Superior temporal gyrus (tissue), 1 donor: ENCODE results near the gene ATL3.
"Not testable (repeated sequence)": the region's sequence is repeated elsewhere in the genome, so short reads cannot be mapped to it uniquely, and the experiment has no call there.

Source experiments
- DNase-seq: peaks from one replicate; pipeline ENCODE4 v3.0.0-alpha.2; 2016; ENCODE audit errors: extremely low spot score

The ATL3 gene

GRCh38 chr11:63621071-63621470 lies 50.1 kb downstream of the ATL3 start:
- DNase-seq, result no peak

GRCh38 chr11:63619967-63620366 lies 51.2 kb downstream of the ATL3 start:
- no peak for DNase-seq

- DNase-seq, result not testable (repeated sequence)
These were observed 53.5 kb downstream of the ATL3 start for GRCh38 chr11:63617686-63618085.

GRCh38 chr11:63616953-63617352 lies 54.2 kb downstream of the ATL3 start:
- DNase-seq, result no peak

- DNase-seq, result peak; percentile 83
These were observed 57.0 kb downstream of the ATL3 start, which contains the start of gene PLAAT3 for GRCh38 chr11:63614136-63614671. Gene PLAAT3 (minus strand): TSS chr11:63614433. CDS start chr11:63614014, 419 bp downstream.

GRCh38 chr11:63613517-63614135 lies 57.5 kb downstream of the ATL3 start:
- peak; percentile 84 for DNase-seq

GRCh38 chr11:63612181-63612580 lies 59.0 kb downstream of the ATL3 start:
- DNase-seq, result no peak

- DNase-seq, result peak; percentile 60
These were observed 59.8 kb downstream of the ATL3 start for GRCh38 chr11:63611395-63611747.

- peak; percentile 76 for DNase-seq
These were observed 60.4 kb downstream of the ATL3 start for GRCh38 chr11:63610604-63611394.

- DNase-seq, result no peak
These were observed 61.1 kb downstream of the ATL3 start for GRCh38 chr11:63609971-63610580.

GRCh38 chr11:63609536-63609935 lies 61.6 kb downstream of the ATL3 start:
- DNase-seq, result peak; percentile 56

- DNase-seq, result no peak
These were observed 62.5 kb downstream of the ATL3 start for GRCh38 chr11:63608353-63609345.

GRCh38 chr11:63603180-63603518 lies 68.0 kb downstream of the ATL3 start:
- peak; percentile 97 for DNase-seq

GRCh38 chr11:63602290-63603179 lies 68.6 kb downstream of the ATL3 start:
- DNase-seq, result not testable (repeated sequence)

GRCh38 chr11:63599211-63600122 lies 71.7 kb downstream of the ATL3 start:
- peak; percentile 84 for DNase-seq

- DNase-seq, result no peak
These were observed 72.6 kb downstream of the ATL3 start for GRCh38 chr11:63598556-63598955.

GRCh38 chr11:63595296-63595695 lies 75.9 kb downstream of the ATL3 start:
- DNase-seq, result peak; percentile 56

GRCh38 chr11:63592975-63593395 lies 78.2 kb downstream of the ATL3 start:
- DNase-seq, result peak; percentile 78
